HepG2 (cell line): ENCODE results near the gene ILKAP. TPM values are rescaled to one million over a fixed set of nuclear protein-coding genes. Genes with fewer than 3 reads are reported as not detected.

Source experiments
- ARNT2 ChIP-seq: sonication (generic); formaldehyde crosslinking; IDR thresholded peaks from 2 replicates; pipeline ENCODE4 v1.8.0; 2022; ENCODE audit warnings: mild to moderate bottlenecking, low read depth, missing genetic modification reagents, moderate library complexity
- CBFB ChIP-seq: sonication (generic); formaldehyde crosslinking; IDR thresholded peaks from 2 replicates; pipeline ENCODE4 v1.4.0; 2020; ENCODE audit warnings: missing genetic modification reagents
- HDAC1 ChIP-seq: sonication (generic); formaldehyde crosslinking; IDR thresholded peaks from 2 replicates; pipeline ENCODE4 v1.5.1; 2020; ENCODE audit warnings: mild to moderate bottlenecking, missing genetic modification reagents
- KAT2B ChIP-seq: fragments of 150-350 bp; IDR thresholded peaks from 2 replicates; pipeline ENCODE4 v1.6.1; 2014; ENCODE audit warnings: low read depth, low read length, borderline replicate concordance
- KDM4B ChIP-seq: sonication (generic); formaldehyde crosslinking; IDR thresholded peaks from 2 replicates; pipeline ENCODE4 v1.4.0; 2020; ENCODE audit warnings: missing genetic modification reagents
- MTA3 ChIP-seq: sonication (generic); formaldehyde crosslinking; IDR thresholded peaks from 2 replicates; pipeline ENCODE4 v1.4.0; 2020; ENCODE audit warnings: missing genetic modification reagents
- NFATC3 ChIP-seq: sonication (generic); formaldehyde crosslinking; IDR thresholded peaks from 2 replicates; pipeline ENCODE4 v1.5.1; 2020; ENCODE audit warnings: mild to moderate bottlenecking, missing genetic modification reagents
- ONECUT2 ChIP-seq: sonication (generic); formaldehyde crosslinking; IDR thresholded peaks from 2 replicates; pipeline ENCODE4 v1.4.0; 2020; ENCODE audit warnings: missing genetic modification reagents
- REL ChIP-seq: sonication (generic); formaldehyde crosslinking; conservative IDR thresholded peaks from 2 replicates; pipeline ENCODE4 v1.8.0; 2022; ENCODE audit warnings: mild to moderate bottlenecking, missing genetic modification reagents, moderate library complexity
- RFX5 ChIP-seq: IDR thresholded peaks from 2 replicates; pipeline ENCODE4 v1.6.1; 2011; ENCODE audit warnings: low read depth, low read length, improper control_type of control experiment
- TBX2 ChIP-seq: sonication (generic); formaldehyde crosslinking; IDR thresholded peaks from 2 replicates; pipeline ENCODE4 v1.5.0; 2020; ENCODE audit warnings: missing genetic modification reagents, mild to moderate bottlenecking, borderline replicate concordance
- TCF7 ChIP-seq: sonication (generic); IDR thresholded peaks from 2 replicates; pipeline ENCODE4 v1.6.1; 2016; ENCODE audit warnings: antibody characterized with exemption, low read depth
- U2AF2 ChIP-seq: fragments of 200-400 bp; formaldehyde crosslinking; IDR thresholded peaks from 2 replicates; pipeline ENCODE4 v1.6.1; 2017; ENCODE audit warnings: low read depth, mild to moderate bottlenecking, low read length
- WIZ ChIP-seq: sonication (generic); formaldehyde crosslinking; IDR thresholded peaks from 2 replicates; pipeline ENCODE4 v1.5.1; 2020; ENCODE audit warnings: mild to moderate bottlenecking, missing genetic modification reagents
- XBP1 ChIP-seq: sonication (generic); formaldehyde crosslinking; IDR thresholded peaks from 2 replicates; pipeline ENCODE4 v1.5.0; 2020; ENCODE audit warnings: missing genetic modification reagents
- ZBTB20 ChIP-seq: sonication (generic); formaldehyde crosslinking; IDR thresholded peaks from 2 replicates; pipeline ENCODE4 v1.8.1; 2023; ENCODE audit warnings: missing genetic modification reagents, low read depth, mild to moderate bottlenecking, borderline replicate concordance
- ZNF10 ChIP-seq: sonication (generic); formaldehyde crosslinking; IDR thresholded peaks from 2 replicates; pipeline ENCODE4 v1.4.0; 2020; ENCODE audit warnings: mild to moderate bottlenecking, low read depth, missing genetic modification reagents, borderline replicate concordance
- ZNF24 ChIP-seq: fragments of 450-650 bp; IDR thresholded peaks from 2 replicates; pipeline ENCODE4 v1.6.1; 2017; ENCODE audit warnings: antibody characterized with exemption, mild to moderate bottlenecking
- ZNF264 ChIP-seq: sonication (generic); formaldehyde crosslinking; IDR thresholded peaks from 2 replicates; pipeline ENCODE4 v1.4.0; 2020; ENCODE audit warnings: missing genetic modification reagents
- ZNF317 ChIP-seq: sonication (generic); formaldehyde crosslinking; IDR thresholded peaks from 2 replicates; pipeline ENCODE4 v1.5.0; 2020; ENCODE audit warnings: mild to moderate bottlenecking, missing genetic modification reagents
- ZNF775 ChIP-seq: sonication (generic); formaldehyde crosslinking; IDR thresholded peaks from 2 replicates; pipeline ENCODE4 v1.4.0; 2020; ENCODE audit warnings: missing genetic modification reagents, mild to moderate bottlenecking, moderate library complexity, borderline replicate concordance
- ZNF850 ChIP-seq: sonication (generic); formaldehyde crosslinking; conservative IDR thresholded peaks from 2 replicates; pipeline ENCODE4 v1.9.0; 2021; ENCODE audit warnings: mild to moderate bottlenecking, missing genetic modification reagents
- polyA plus RNA-seq, 8 experiments: library from polyadenylated mRNA; depleted of rRNA in 3 of 8; stranded (reverse) in 7 of 8; unstranded in 1 of 8; fragments of >200 nt; fragmentation: Illumina TruSeq in 4 of 8; extraction: Trizol in 4 of 8; gene quantifications; 2 replicates each; pipeline versions ENCODE4 v1.2.1 to v1.2.3, GENCODE V29; 2011 to 2016; ENCODE audit warnings: low read depth in 4 of 8, missing spikeins in 1 of 8, mixed read lengths in 1 of 8; ENCODE audit not compliant: insufficient read depth in 1 of 8
- total RNA-seq, 5 experiments: library from RNA; depleted of rRNA; stranded (reverse); fragments of >200 nt; fragmentation: Illumina TruSeq; extraction: Trizol; gene quantifications; 2 replicates each; pipeline ENCODE4 v1.2.3, GENCODE V29; 2016; ENCODE audit warnings: low read depth in 1 of 5
- TF ChIP-seq, protein P1 (sequence below): sonication (generic); formaldehyde crosslinking; IDR thresholded peaks from 2 replicates; pipeline ENCODE4 v1.4.0; 2020; ENCODE audit warnings: missing genetic modification reagents, borderline replicate concordance
- TF ChIP-seq, protein P2 (sequence below): sonication (generic); formaldehyde crosslinking; IDR thresholded peaks from 2 replicates; pipeline ENCODE4 v1.4.0; 2020; ENCODE audit warnings: missing genetic modification reagents
- TF ChIP-seq, protein P3 (sequence below): IDR thresholded peaks from 2 replicates; pipeline ENCODE4 v1.6.1; 2016

ILKAP gene
- total and polyA plus RNA-seq, 2 of the 13 experiments (the other 11 are each of a cell fraction or from before 2014, with no cell fraction given), result 29.6 to 33.1 TPM

DNA sequence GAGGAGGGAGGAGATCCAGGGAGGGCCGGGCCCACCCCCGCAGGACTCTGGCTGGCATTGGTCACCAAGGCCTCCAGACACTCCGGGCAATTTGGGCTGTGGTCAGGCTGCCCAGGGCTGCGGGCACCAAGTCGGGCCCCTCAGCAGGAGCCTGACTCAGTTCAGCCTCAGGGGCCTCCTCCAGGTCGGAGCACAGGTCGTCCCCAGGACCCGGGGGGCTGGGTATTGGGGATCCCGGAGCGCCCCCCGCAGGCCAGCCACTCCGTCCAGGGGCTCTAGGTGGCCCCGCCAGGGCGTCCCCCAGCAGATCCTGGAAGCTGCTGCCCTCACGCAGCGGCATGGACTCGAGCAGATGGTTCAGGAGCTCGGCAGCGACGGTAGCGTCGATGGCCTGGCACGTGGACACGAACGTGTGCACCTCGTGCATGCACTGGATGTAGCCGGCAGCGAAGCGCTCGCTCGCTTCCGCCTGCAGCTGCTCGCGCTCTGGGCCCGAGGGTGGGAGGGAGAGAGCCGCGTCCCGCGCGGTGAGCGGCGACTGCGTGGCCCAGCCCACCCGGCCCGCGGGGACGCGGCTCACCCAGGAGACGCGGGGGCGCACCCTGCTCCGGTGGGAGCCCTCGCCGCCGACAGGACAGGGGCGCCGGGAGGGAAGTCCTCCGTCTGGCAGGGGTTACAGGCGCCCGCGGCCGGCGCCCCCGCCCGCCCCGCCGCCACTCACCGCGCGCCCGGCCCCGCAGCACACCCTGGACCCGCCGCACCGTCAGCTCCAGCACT is 35.5 kb upstream of the ILKAP start (continued):
- TF ChIP-seq, protein P1, sequence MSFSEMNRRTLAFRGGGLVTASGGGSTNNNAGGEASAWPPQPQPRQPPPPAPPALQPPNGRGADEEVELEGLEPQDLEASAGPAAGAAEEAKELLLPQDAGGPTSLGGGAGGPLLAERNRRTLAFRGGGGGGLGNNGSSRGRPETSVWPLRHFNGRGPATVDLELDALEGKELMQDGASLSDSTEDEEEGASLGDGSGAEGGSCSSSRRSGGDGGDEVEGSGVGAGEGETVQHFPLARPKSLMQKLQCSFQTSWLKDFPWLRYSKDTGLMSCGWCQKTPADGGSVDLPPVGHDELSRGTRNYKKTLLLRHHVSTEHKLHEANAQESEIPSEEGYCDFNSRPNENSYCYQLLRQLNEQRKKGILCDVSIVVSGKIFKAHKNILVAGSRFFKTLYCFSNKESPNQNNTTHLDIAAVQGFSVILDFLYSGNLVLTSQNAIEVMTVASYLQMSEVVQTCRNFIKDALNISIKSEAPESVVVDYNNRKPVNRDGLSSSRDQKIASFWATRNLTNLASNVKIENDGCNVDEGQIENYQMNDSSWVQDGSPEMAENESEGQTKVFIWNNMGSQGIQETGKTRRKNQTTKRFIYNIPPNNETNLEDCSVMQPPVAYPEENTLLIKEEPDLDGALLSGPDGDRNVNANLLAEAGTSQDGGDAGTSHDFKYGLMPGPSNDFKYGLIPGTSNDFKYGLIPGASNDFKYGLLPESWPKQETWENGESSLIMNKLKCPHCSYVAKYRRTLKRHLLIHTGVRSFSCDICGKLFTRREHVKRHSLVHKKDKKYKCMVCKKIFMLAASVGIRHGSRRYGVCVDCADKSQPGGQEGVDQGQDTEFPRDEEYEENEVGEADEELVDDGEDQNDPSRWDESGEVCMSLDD (CRISPR knock-in tag), result peak; percentile 97
- TF ChIP-seq WIZ (CRISPR knock-in tag) (peak; percentile 96), ZNF10 (peak; percentile 94; the same call in 1 of the 2 replicates), ZNF264 (CRISPR knock-in tag) (peak; percentile 79; the same call in 1 of the 2 replicates), ZNF317 (CRISPR knock-in tag) (peak; percentile 87), ZNF850 (no peak), ONECUT2 (CRISPR knock-in tag) (peak; percentile 62; the same call in 1 of the 2 replicates), XBP1 (CRISPR knock-in tag) (peak; percentile 96; the same call in 1 of the 2 replicates), HDAC1 (0 out of 2 replicates have a peak, but pooled peaks have one; percentile 42), ARNT2 (CRISPR knock-in tag) (peak; percentile 99), ZNF775 (CRISPR knock-in tag) (0 out of 2 replicates have a peak, but pooled peaks have one; percentile 65), TBX2 (CRISPR knock-in tag) (peak; percentile 78; the same call in 1 of the 2 replicates), ZNF24 (no peak), REL (CRISPR knock-in tag) (peak; percentile 96), ZBTB20 (CRISPR knock-in tag) (peak; percentile 83; the same call in 1 of the 2 replicates), KAT2B (no peak), NFATC3 (peak; percentile 67), MTA3 (CRISPR knock-in tag) (no peak), RFX5 (no peak), CBFB (CRISPR knock-in tag) (peak; percentile 62), KDM4B (CRISPR knock-in tag) (peak; percentile 88), U2AF2 (no peak), TCF7 (no peak)
- TF ChIP-seq, protein P2, sequence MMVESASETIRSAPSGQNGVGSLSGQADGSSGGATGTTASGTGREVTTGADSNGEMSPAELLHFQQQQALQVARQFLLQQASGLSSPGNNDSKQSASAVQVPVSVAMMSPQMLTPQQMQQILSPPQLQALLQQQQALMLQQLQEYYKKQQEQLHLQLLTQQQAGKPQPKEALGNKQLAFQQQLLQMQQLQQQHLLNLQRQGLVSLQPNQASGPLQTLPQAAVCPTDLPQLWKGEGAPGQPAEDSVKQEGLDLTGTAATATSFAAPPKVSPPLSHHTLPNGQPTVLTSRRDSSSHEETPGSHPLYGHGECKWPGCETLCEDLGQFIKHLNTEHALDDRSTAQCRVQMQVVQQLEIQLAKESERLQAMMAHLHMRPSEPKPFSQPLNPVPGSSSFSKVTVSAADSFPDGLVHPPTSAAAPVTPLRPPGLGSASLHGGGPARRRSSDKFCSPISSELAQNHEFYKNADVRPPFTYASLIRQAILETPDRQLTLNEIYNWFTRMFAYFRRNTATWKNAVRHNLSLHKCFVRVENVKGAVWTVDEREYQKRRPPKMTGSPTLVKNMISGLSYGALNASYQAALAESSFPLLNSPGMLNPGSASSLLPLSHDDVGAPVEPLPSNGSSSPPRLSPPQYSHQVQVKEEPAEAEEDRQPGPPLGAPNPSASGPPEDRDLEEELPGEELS (CRISPR knock-in tag), result peak; percentile 69
- TF ChIP-seq, protein P3, sequence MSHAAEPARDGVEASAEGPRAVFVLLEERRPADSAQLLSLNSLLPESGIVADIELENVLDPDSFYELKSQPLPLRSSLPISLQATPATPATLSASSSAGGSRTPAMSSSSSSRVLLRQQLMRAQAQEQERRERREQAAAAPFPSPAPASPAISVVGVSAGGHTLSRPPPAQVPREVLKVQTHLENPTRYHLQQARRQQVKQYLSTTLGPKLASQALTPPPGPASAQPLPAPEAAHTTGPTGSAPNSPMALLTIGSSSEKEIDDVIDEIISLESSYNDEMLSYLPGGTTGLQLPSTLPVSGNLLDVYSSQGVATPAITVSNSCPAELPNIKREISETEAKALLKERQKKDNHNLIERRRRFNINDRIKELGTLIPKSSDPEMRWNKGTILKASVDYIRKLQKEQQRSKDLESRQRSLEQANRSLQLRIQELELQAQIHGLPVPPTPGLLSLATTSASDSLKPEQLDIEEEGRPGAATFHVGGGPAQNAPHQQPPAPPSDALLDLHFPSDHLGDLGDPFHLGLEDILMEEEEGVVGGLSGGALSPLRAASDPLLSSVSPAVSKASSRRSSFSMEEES (CRISPR knock-in tag), result peak; percentile 90
